Adrenal gland (tissue), 12 donors: ENCODE data around the gene ADGRB2. TPM values are rescaled to one million over a fixed set of nuclear protein-coding genes. Genes with fewer than 3 reads are reported as not detected.

ENCODE experiments used
- DNase-seq, 7 donors: peaks; one replicate each; pipeline ENCODE4 v3.0.0-alpha.2; 2019 to 2020
- H3K27ac ChIP-seq, 5 donors: fragments of 200-600 bp; sonication (generic) in 4 of 5; 1 replicate in 3 of 5; 2 replicates in 2 of 5; pipeline versions ENCODE4 v1.5.1 to v1.8.0; 2016 to 2020; ENCODE audit warnings: mild to moderate bottlenecking in 1 of 5
- H3K27me3 ChIP-seq: fragments of 200-600 bp; 2 replicates; pipeline ENCODE4 v1.8.0; 2021
- H3K36me3 ChIP-seq, 2 donors: fragments of 200-600 bp; replicated peaks in 1 of 2; 1 replicate in 1 of 2; 2 replicates in 1 of 2; pipeline versions ENCODE4 v1.5.1 to v1.8.0; 2018 to 2022
- H3K4me1 ChIP-seq, 2 donors: fragments of 200-600 bp; replicated peaks in 1 of 2; 1 replicate in 1 of 2; 2 replicates in 1 of 2; pipeline versions ENCODE4 v1.5.1 to v1.8.0; 2018 to 2021
- H3K4me3 ChIP-seq, 4 donors: fragments of 200-600 bp; sonication (generic) in 3 of 4; one replicate each; pipeline ENCODE4 v1.5.1; 2016 to 2018
- H3K9me3 ChIP-seq, 3 donors: fragments of 200-600 bp; sonication (generic) in 1 of 3; replicated peaks in 1 of 3; 1 replicate in 2 of 3; 2 replicates in 1 of 3; pipeline versions ENCODE4 v1.5.1 to v1.8.0; 2016 to 2021
- POLR2A ChIP-seq, 2 donors: fragments of 450-650 bp; IDR thresholded peaks; one replicate each; pipeline ENCODE4 v1.6.1; 2017; ENCODE audit warnings: antibody characterized with exemption in 2 of 2, mild to moderate bottlenecking in 2 of 2, moderate library complexity in 1 of 2
- WGBS, 4 donors: extraction: QIAGEN DNeasy Blood & Tissue Kit in 2 of 4; methylation state at CpG; one replicate each; pipeline versions ENCODE4 v1.1.5 to v1.1.7; 2013 to 2017; 5-methylcytosine and 5-hydroxymethylcytosine counted together
- intact Hi-C, 2 donors: fragments of 100-400 bp; cut with DNase I; formaldehyde crosslinking; loops; one replicate each; pipeline versions ENCODE4 v1.14.1 to v1.15.0; 2022 to 2023
- polyA plus RNA-seq, 3 donors: library from polyadenylated mRNA; stranded (reverse); fragments of 200-250 nt in 2 of 3; fragments of 350-450 nt in 1 of 3; fragmentation: Illumina TruSeq in 1 of 3; extraction: RNeasy Lipid Tissue Mini Kit (QIAGEN cat#74804) in 1 of 3; gene quantifications; one replicate each; pipeline ENCODE4 v1.2.3, GENCODE V29; 2013 to 2014
- total RNA-seq, 9 donors: library from RNA; depleted of rRNA in 4 of 9; stranded (reverse); fragments of >200 nt in 4 of 9; fragments of 120-200 nt in 1 of 9; fragmentation: NEBNext Ultra II Directional in 1 of 9; extraction: Animal tissue kit (Norgen Biotek cat#: 25700) in 1 of 9; gene quantifications; one replicate each; pipeline versions ENCODE4 v1.1.0 to v1.2.4, GENCODE V29; 2013 to 2023
- TF ChIP-seq, protein P1 (sequence below), 6 experiments: fragments of 450-650 bp in 4 of 6; fragments of 200-600 bp in 2 of 6; sonication (generic) in 1 of 6; IDR thresholded peaks; 1 replicate in 5 of 6; 2 replicates in 1 of 6; pipeline versions ENCODE4 v1.5.1 to v1.8.0; 2016 to 2021; ENCODE audit warnings: antibody characterized with exemption in 6 of 6, mild to moderate bottlenecking in 2 of 6, moderate library complexity in 1 of 6
- donor health status: healthy with polysubstance abuse.
- donor health status: Bipolar disorder and iron deficiency.
- donor health status: DM: yes; HTN: yes; CAD: no.
- donor health status: DM: no; HTN: no; CAD: no.
- donor health status: DM: no; HTN: no; CAD: no.
- donor health status: DM: yes; HTN: yes; CAD: no.

The ADGRB2 gene
- total and polyA plus RNA-seq, 12 donors, result 1.8 to 57.3 (median 5.1) TPM

DNA sequence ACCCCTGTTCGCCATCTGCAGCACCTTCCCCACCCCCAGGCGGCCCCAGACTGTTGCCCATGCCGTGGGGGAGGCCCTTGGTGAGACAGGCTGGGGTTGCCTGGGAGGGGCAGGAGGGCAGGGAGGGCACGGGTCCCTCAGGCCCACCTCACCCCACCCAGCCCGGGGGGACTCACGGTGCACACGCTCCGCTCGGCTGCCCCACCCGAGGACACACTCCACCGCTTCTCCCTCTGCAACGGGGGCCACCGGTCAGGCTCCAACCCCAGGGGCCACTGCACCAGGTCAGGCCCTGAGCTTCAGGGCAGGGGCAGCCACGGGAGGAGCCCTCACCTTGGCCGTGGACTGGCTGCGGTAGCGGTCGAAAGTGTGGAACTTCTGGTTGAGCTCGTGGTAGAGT is 36.3 kb downstream of the ADGRB2 start:
- no peak for DNase-seq
- Histone ChIP-seq H3K27me3 (no peaks in the 10 kb centered on the region), H3K36me3 (no peaks in the 10 kb centered on the region), H3K4me1 (no peaks in the 10 kb centered on the region), H3K27ac (no peak overlapping the region), H3K9me3 (no peaks in the 10 kb centered on the region), H3K4me3 (no peak overlapping the region)
- 90 to 94% (median 90%) methylated on average over 7 to 19 of the region's 19 CpGs for WGBS, 4 donors
- intact Hi-C loops, result no loop called here
- TF ChIP-seq, protein P1, sequence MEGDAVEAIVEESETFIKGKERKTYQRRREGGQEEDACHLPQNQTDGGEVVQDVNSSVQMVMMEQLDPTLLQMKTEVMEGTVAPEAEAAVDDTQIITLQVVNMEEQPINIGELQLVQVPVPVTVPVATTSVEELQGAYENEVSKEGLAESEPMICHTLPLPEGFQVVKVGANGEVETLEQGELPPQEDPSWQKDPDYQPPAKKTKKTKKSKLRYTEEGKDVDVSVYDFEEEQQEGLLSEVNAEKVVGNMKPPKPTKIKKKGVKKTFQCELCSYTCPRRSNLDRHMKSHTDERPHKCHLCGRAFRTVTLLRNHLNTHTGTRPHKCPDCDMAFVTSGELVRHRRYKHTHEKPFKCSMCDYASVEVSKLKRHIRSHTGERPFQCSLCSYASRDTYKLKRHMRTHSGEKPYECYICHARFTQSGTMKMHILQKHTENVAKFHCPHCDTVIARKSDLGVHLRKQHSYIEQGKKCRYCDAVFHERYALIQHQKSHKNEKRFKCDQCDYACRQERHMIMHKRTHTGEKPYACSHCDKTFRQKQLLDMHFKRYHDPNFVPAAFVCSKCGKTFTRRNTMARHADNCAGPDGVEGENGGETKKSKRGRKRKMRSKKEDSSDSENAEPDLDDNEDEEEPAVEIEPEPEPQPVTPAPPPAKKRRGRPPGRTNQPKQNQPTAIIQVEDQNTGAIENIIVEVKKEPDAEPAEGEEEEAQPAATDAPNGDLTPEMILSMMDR (IDR thresholded peaks at IDR 0.05), result no peak
- TF ChIP-seq POLR2A (IDR thresholded peaks at IDR 0.05), result no peak

DNA sequence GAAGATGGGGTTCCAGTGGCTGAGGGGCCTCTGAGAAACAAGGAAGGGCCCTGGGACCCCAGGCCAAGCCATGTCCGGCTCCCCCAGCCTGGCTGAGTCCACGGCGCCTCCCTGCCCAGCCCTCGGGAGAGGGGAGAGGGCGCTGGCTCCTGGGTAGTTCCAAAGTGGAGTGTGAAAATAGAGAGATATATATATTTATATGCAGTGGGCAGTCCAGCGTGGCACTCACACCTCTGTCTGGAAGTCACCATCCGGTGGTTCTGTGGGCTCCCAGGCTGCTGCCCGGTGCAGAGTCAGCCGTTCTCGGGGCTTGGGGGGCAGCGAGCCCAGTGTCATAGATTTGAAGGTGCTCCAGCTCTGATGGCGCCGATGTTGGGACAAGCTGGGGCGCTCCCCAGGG is 36.9 kb downstream of the ADGRB2 start:
- TF ChIP-seq POLR2A (IDR thresholded peaks at IDR 0.05), result no peak
- TF ChIP-seq, protein P1 (IDR thresholded peaks at IDR 0.05), result no peak

DNA sequence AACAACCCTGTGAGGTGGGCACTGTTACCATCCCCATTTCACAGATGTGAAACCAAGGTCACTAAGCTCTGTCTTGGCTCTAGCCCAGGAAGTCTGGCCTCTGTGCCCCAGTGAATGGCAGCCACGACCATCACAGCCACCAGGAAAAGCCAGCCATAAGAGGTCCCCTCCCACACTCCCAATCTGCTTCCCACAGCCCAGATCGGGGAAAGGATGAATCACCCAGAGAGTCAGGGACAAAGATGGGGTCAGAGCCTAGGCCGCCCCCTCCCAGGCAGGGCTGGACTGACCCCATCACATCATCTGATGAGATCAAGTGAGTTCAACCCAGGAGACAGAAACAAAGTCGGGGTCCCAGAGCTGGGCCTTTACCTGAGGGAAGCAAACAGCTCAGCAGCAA is 37.4 kb downstream of the ADGRB2 start:
- TF ChIP-seq POLR2A (IDR thresholded peaks at IDR 0.05), result no peak
- 33 to 53% (median 46%) methylated on average over 1 to 4 of the region's 4 CpGs for whole genome bisulfite sequencing, 4 donors
- DNase-seq, result no peak
- Histone ChIP-seq H3K27ac (no peak overlapping the region), H3K9me3 (no peaks in the 10 kb centered on the region), H3K4me1 (no peaks in the 10 kb centered on the region), H3K27me3 (no peaks in the 10 kb centered on the region), H3K36me3 (no peaks in the 10 kb centered on the region), H3K4me3 (no peak overlapping the region)
- intact Hi-C loops, result no loop called here

More for the DNA sequence above, 36.9 kb downstream of the ADGRB2 start:
- WGBS, 4 donors, result 88 to 97% (median 93%) methylated on average over 2 to 14 of the region's 14 CpGs
- no peaks in the 10 kb centered on the region for H3K9me3 ChIP-seq
- H3K27ac ChIP-seq, result no peak overlapping the region
- no peak overlapping the region for H3K4me3 ChIP-seq
- no peaks in the 10 kb centered on the region for H3K4me1 ChIP-seq
- H3K27me3 ChIP-seq, result no peaks in the 10 kb centered on the region
- no peak for DNase-seq
- intact Hi-C loops, result no loop called here
- H3K36me3 ChIP-seq, result no peaks in the 10 kb centered on the region

GRCh38 chr1:31725777-31726535 is 38.2 kb downstream of the ADGRB2 start:
- no peak overlapping the region for H3K4me3 ChIP-seq
- no peak for TF ChIP-seq POLR2A (IDR thresholded peaks at IDR 0.05)
- TF ChIP-seq, protein P1 (IDR thresholded peaks at IDR 0.05), result no peak
- no peaks in the 10 kb centered on the region for H3K36me3 ChIP-seq
- no peak for DNase-seq
- H3K27ac ChIP-seq, result no peak overlapping the region
- H3K4me1 ChIP-seq, result no peaks in the 10 kb centered on the region
- intact Hi-C loops, result no loop called here
- H3K27me3 ChIP-seq, result no peaks in the 10 kb centered on the region
- no peaks in the 10 kb centered on the region for H3K9me3 ChIP-seq
- WGBS, 4 donors, result 73 to 84% (median 81%) methylated on average over 9 to 12 of the region's 12 CpGs

- DNase-seq, result no peak
- 73 to 88% (median 80%) methylated on average over 10 of the region's 10 CpGs for WGBS, 4 donors
- Histone ChIP-seq H3K36me3 (no peaks in the 10 kb centered on the region), H3K4me3 (no peak overlapping the region), H3K9me3 (no peaks in the 10 kb centered on the region), H3K27me3 (no peaks in the 10 kb centered on the region), H3K27ac (no peak overlapping the region), H3K4me1 (no peaks in the 10 kb centered on the region)
- intact Hi-C loops, result no loop called here
- TF ChIP-seq POLR2A (IDR thresholded peaks at IDR 0.05), result no peak
- TF ChIP-seq, protein P1 (IDR thresholded peaks at IDR 0.05), result no peak
These were observed 39.0 kb downstream of the ADGRB2 start for GRCh38 chr1:31725134-31725533.
